ENCODE measurements around the gene PLA2G4F.

GRCh38 chr15:42143866-42144625 is 12.4 kb downstream of the PLA2G4F start:
- TF ChIP-seq POLR2A (IDR thresholded peaks at IDR 0.05; ENCODE audit: low read length) (no peak), GATA1 (IDR thresholded peaks at IDR 0.05; ENCODE audit: low read depth, low read length) (no peak)
